Stimulated activated CD8-positive, alpha-beta memory T cell treated with anti-CD3 and anti-CD28 coated beads, Interleukin-12 subunit alpha, Interleukin-12 subunit beta, amount 100 ng/mL, for 4 hours (primary cell): Measurements from ENCODE around the gene KRTAP5-3.

ENCODE experiments used
- DNase-seq: peaks from one replicate; pipeline ENCODE4 v3.0.0-alpha.2; 2020; ENCODE audit warnings: low read depth

The KRTAP5-3 gene

GRCh38 chr11:1564535-1565172 lies 43.6 kb downstream of the KRTAP5-3 start:
- no peak for DNase-seq

DNA sequence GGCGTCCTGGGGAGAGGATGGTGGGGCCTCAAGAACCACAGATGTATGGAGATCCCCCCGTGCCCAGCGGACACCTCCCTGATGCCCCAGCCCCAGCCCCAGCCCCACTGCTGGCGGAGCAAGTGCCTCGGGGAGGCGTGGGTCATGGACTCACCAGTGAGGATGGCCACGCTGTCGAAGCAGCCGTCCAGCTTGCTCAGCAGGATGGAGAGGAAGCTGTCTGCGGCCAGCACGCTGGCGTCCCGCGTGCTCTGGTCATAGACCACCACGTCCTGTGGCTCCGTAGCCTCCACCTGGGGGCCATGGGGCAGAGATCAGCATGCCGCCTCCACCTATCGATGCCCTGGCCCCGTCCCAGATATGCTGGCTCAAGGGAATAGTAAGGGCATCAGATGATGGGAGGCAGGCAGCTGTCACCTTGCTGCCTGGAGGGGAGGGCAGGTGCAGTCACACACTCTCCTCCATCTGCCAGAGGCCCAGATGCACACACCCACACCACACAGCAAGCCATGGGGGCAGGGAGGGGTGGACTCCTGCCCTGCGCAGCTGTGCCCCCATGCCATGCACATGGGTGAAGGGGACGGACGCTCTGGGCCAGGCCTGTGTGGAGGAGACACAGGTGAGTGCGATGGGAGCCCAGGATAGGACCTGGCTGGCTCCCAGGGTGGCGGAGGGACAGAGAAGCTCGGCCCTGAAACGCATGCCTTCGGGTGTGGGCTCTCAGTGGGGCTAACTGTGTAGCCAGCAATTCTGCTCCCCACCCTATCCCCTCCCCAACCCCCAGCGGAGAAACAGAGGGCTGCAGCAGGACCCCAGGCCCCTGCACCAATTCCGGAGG lies 44.3 kb downstream of the KRTAP5-3 start:
- no peak for DNase-seq

GRCh38 chr11:1563149-1563638 lies 45.1 kb downstream of the KRTAP5-3 start:
- DNase-seq, result no peak

DNA sequence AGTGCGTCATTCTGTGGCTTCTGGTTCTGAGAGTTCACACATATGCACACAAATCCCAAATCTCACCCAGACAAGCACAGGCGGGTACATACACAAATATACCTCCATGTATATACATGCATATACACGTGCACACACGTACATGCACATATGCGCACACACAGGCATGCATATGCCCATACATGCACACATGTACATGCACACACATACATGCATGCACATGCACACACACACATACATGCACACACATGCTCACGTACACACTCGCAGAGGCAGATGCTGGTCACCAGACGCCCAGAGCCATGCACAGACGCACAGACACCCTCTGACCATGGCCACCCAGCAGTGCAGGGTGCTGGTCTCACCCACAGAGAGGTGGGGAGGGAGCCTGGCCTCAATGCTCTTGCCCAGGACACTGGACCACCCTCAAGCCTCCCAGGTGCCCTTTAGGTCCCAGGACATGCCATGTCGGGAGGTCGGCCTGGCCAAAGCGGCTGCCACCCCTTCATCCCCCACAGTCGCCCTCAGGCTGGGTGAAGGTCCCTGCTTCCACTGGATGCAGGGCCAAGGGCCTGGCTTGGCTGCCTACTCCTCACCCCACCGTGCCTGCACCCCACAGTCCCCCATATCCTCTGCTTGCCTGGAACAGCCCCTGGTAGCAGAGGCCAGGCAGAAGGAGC lies 45.7 kb downstream of the KRTAP5-3 start:
- DNase-seq, result no peak

DNA sequence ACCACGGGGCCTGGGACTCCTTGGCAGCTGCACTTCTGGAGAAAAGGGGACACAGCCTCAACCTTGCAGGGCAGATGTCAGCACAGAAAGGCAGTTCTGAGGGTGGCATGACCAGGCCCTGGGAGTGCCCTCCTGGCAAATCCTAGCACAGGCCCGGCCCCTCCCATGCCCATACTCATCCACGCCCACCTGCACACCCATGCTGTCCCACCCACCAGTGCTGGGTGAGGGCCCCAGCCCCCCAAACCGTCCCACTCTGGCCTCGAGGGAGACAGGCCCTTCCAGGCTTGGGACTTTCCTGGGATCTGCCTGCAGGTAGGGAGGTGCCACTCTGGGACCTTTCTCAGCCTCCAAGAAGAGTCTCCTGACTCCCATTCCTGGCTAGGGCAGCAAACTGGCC lies 46.3 kb downstream of the KRTAP5-3 start:
- no peak for DNase-seq

DNA sequence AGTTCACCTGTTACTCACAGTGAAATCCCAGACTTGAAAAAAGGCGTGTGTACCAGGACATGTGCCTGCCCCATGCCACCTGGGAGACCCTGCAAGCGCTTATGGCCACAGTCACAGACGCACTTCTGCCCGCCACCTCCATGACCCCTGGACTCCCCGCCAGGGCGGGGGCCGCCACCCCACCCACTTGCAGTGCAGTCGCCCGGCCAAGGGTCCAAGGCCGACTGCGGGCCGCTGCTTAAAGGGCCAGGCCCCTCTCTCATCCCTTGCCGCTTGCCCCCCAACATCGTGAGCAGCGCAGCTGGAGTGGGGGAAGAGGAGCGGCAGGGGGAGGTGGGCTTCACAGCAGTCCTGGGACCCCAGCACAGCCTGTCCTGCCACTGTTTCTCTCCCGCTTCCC lies 47.0 kb downstream of the KRTAP5-3 start:
- DNase-seq, result no peak

GRCh38 chr11:1560649-1561251 lies 47.5 kb downstream of the KRTAP5-3 start:
- no peak for DNase-seq

DNA sequence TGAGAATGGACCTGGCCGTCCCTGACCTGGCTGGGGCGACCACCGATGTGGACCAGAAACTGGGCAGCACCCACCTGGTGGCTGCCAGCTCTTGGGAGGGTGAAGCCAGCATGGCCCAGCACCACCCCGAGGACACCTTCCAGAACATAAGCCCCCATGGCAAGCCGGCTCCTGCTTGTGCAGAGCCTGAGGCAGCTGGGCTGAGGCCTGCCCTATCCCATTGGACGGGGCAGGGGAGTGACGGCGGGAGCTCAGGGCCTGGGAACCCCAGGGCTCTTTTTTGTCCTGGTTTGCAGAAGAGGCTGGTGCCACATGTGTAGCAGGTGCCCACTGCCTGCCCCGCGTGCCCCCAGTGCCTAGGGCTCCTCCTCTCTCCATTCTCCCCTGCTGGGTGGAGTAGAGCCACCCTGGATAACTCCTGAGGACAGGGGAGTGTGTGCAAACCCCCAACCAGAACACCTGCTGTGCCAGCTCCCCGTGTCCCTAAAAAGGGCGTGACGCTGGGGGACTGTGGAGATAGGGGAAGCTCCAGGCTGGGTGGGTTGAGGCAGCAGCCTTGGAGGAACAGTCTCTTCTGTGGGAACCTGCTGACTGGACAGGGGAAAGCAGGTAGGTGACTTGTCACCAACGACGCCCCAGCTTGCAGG lies 48.1 kb downstream of the KRTAP5-3 start:
- DNase-seq, result no peak

DNA sequence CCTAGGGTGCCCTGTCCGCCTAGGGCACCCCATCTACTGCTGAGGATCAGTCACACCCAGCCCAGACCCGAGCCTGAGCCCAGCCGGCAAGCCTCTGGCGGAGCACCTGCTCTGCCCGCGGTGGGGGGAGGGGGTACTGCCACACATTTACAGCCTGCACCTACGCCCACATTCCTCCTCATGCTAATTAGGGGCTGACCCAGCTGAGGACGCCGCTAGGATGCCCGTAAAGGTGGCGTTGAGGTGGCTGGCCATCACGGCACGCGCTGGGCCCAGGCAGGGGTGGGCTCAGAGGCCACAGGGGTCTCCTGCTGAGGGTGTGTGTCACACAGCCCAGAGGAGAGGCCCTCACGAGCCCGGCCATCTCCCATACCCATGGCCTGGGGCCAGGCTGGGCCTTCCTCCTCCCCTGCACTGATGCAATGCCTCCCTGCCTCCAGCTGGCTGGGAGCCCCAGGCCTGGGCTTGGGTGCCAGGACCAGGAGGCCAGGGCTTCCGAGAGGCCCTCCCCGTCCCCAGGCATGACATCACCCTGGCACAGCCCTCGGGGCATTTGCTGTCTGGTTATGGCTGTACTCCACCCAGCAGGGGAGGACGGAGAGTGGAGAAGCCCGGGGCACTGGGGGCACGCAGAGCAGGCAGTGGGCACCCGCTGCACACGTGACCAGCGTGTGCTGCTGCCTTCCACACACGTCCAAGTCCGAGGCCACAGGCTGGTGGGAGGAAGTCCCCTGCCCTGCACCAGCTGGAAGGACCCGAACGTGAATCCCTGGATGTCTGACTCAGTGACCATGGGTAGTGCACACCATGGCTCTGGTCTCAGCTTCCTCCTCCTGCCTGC lies 48.9 kb downstream of the KRTAP5-3 start:
- DNase-seq, result no peak

DNA sequence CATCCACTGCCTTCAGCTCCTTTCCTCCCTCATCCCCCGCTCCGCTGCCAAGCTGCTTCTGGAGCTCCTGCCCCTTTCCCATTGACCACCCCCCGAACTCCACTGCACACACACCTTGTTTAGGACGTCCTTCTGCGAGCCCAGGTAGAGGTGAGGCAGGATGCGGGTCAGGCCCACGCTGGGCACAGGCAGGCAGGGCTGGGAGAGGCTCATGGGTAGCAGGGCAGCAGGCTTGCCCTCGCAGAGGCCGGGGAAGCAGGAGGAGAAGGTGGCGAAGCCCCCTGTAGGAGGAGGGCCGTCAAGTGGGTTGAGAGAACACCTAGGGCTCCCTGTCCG lies 49.5 kb downstream of the KRTAP5-3 start:
- no peak for DNase-seq

- no peak for DNase-seq
Measured at GRCh38 chr11:1557904-1558774, 50.1 kb downstream of the KRTAP5-3 start.
